CD4-positive, alpha-beta T cell treated with Interferon gamma for 1 hour (primary cell): ENCODE results near the gene IL17REL.

Experiments used
- DNase-seq: peaks from one replicate; pipeline ENCODE4 v3.0.0-alpha.2; 2020

Gene IL17REL

DNA sequence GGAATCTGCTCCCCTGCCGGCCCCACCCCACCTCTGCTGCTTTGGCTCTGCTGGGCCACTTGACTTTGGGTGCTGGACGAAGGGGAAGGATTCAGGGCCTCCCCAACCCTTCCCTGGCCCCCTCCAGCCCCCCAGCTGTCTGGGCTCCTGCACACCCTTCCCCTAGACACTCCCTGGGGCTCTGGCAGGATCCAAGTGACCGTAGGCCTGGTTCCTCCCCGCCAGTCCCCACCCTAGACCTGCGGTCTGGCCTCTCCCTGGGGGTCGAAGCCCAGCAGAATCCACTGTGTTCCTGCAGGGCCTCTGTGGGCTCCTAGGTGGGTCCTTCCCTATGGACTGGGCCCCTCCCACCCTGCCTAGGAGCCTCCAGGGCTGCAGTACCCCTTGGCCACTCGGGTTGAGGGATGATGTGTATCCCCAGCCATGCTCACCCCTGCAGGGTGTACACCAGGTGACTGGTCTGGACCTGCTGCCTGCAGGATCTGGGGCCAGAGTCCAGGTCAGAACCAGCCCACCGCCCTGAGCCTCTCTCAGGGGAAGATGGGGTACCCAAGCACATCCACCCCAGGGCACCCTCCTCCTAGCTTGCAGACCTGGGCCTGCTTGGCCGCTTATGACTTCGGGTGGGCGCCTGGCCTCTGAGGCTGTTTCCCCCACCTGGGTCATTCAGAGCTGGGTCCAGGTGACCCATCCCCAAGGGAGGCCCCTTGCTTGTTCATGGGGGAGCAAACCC lies 46.4 kb downstream of the IL17REL start:
- DNase-seq, result no peak

DNA sequence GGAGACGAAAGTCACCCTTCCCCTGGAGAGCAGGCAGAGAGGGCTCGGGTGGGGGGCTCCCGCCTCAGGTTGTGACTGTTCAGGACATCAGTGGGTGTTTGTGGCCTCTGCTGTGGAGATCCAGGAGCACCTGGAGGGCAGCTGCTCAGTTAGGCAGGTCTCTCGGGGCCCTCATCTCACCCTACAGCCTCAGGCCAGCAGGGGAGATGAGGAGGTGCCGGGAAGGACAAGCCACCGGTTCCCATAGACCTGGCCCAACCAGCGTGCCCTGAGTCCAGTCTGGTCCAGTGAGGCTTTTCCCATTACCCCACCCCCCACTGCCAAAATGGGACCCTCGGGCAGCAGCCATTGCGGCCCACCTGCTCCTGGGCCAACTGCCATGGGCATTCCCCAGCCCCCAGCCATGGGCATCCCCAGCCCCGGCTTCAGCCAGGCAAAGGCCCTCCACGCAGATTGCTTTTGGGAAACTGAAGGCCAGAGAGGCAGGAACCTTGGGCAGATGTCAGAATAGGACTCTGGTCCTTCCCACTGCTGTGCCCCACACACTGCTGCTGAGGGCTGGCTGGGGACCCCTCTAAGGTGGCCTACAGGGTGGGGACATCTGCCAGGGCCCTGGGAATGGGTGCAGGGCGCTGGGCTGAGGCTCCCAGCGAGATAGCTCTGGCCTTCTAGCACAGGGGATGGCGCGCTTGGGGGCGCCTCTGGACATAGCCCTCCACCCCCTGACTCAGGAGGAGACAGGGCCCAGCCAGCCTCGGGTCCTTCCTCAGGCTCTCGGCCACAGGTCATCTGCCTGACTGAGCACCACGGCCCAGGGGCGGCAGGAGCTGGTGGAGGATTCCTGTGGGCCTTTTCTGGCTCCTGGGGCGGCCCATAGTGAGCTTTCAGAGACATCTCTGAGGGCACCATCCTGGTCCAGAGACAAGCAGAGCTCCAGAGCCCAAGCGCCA lies 47.2 kb downstream of the IL17REL start:
- no peak for DNase-seq

DNA sequence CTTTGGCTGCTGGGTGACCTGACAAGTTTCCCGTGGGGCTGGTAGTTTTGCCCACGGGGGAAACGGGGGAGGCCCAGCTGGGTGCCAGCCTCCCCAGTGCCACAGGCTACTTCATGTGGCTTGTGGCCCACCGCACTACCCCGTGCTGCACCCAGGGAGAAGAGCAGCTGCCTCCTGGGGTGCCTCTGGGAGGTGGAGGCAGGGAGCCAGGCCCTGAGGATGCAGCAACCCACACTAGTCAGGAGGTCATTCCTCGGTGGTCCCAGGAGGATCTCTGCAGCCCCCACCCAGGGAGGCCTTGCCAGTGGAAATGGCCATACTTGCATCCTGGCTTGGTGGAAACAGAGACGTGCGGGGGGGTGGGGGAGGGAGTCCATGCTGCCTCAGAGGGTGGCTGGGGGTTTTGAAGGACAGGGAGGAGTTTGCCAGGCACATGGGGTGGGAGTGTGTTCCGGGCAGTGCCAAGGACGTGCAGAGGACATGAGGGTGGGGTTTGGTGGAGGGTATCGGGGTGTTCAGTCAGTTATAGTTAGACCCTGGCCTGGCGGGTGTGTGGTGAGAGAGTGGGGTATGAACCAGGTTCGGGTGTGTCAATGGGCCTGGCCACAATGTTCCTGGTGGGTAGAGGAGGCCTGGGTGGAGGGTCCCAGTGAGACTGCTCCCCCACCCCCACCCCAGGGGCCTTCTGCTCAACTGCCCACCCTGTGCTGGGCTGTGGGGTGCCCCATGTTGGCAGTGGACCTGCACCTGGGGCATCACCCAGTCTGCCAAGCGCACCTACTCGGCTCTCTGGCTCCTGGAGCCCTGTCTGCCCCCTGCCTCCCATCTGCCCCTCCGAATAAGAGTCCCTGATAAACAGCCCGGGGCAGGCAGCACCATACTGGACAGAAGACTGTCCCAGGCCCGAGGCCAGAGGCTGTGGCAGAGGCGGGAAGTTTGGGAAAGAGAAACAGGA lies 48.2 kb downstream of the IL17REL start:
- no peak for DNase-seq

DNA sequence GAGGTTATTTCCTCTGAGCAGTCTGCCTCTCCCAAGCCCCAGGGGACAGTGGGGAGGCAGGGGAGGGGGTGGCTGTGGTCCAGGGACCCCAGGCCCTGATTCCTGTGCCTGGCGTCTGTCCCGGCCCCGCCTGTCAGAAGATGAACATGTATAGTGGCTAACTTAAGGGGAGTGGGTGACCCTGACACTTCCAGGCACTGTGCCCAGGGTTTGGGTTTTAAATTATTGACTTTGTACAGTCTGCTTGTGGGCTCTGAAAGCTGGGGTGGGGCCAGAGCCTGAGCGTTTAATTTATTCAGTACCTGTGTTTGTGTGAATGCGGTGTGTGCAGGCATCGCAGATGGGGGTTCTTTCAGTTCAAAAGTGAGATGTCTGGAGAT lies 48.9 kb downstream of the IL17REL start:
- no peak for DNase-seq

DNA sequence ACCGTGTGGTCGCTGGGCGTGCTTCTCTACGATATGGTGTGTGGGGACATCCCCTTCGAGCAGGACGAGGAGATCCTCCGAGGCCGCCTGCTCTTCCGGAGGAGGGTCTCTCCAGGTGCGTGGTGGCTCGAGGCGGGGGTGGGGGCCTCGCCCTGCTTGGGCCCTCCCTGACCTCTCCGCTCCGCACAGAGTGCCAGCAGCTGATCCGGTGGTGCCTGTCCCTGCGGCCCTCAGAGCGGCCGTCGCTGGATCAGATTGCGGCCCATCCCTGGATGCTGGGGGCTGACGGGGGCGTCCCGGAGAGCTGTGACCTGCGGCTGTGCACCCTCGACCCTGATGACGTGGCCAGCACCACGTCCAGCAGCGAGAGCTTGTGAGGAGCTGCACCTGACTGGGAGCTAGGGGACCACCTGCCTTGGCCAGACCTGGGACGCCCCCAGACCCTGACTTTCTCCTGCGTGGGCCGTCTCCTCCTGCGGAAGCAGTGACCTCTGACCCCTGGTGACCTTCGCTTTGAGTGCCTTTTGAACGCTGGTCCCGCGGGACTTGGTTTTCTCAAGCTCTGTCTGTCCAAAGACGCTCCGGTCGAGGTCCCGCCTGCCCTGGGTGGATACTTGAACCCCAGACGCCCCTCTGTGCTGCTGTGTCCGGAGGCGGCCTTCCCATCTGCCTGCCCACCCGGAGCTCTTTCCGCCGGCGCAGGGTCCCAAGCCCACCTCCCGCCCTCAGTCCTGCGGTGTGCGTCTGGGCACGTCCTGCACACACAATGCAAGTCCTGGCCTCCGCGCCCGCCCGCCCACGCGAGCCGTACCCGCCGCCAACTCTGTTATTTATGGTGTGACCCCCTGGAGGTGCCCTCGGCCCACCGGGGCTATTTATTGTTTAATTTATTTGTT lies 49.6 kb downstream of the IL17REL start:
- DNase-seq, result no peak

DNA sequence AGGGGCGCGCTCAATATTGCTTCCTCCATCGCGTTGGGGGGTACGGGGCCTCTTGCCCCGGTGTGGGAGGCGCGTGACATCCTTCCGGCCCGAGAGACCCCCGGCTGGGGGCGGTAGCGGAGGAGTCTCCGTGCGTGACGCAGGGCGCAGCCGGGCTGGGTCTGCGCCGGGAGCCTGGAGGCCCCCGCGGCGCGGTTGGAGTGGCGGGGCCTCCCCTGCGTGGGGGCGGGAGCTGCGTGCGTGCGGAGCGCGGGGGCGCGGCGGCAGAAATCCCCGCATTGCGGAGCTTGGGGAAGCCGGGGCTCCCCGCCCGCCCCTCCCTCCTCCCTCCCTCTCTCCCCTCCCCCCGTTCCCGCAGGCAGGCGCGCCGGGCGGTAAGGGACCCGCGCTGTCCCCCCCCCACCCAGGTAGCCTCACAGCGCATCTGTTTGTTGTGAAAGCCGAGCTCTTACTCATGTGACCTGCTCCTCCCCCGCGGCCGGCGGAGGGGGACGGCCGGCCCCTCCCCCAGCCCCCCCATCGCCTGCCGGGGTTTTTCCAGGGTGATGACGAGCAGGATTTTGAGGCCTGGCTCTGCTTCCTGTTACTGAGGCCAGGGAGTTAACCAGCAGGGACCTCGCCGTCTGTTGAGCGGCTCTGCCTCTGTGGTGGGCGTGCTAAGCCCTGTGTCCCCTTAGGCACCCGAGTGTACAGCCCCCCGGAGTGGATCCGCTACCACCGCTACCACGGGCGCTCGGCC lies 50.4 kb downstream of the IL17REL start:
- peak; percentile 90 for DNase-seq

DNA sequence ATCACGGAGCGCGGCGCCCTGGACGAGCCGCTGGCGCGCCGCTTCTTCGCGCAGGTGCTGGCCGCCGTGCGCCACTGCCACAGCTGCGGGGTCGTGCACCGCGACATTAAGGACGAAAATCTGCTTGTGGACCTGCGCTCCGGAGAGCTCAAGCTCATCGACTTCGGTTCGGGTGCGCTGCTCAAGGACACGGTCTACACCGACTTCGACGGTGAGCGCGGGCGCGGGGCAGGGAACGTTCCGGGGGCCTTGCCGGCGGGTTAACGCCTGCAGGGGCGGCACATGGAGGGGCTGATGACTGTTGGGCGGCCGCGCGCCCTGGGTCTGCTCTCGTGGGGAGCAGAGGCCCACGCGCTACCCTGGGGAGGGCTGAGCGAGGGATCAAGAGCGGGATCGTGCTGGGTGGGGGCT lies 51.0 kb downstream of the IL17REL start:
- DNase-seq, result no peak

DNA sequence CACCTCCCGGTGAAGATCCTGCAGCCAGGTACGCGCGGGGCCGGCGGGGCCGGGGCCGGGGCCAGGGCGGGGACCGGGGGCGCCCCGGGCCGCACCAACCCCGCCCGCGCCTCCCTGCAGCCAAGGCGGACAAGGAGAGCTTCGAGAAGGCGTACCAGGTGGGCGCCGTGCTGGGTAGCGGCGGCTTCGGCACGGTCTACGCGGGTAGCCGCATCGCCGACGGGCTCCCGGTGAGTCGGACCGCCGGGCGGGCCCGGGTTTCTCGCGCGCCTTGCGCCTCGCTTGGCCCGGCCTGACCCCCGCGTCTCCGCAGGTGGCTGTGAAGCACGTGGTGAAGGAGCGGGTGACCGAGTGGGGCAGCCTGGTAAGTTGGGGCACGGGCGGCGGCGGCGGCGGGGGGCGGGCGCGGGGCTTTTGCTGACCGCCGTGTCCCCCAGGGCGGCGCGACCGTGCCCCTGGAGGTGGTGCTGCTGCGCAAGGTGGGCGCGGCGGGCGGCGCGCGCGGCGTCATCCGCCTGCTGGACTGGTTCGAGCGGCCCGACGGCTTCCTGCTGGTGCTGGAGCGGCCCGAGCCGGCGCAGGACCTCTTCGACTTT lies 51.5 kb downstream of the IL17REL start:
- DNase-seq, result peak; percentile 38

DNA sequence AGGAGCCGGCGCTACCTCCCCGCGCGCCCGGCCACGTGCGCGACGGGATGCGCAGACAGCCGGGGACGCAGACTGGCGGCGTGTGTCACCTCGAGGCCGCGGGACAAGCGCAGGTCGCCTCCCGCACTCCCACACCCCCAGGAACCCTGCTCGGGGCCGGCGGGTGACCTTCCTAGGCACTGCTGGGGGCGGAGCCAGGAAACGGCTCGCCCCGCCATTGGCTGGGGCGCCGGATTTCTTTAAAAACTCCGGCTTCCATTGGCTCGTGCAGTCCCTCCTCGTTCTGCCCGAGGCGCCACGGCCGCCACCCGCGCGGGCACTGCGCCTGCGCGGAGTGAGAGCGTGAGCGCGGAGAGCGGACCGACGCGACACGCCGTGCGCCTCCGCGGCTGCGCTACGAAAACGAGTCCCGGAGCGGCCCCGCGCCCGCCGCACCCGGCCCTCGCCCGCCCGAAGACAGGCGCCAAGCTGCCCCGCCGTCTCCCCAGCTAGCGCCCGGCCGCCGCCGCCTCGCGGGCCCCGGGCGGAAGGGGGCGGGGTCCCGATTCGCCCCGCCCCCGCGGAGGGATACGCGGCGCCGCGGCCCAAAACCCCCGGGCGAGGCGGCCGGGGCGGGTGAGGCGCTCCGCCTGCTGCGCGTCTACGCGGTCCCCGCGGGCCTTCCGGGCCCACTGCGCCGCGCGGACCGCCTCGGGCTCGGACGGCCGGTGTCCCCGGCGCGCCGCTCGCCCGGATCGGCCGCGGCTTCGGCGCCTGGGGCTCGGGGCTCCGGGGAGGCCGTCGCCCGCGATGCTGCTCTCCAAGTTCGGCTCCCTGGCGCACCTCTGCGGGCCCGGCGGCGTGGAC lies 52.2 kb downstream of the IL17REL start, which contains the start of gene PIM3:
Gene PIM3 (plus strand): TSS at position 614 of the 846 bp plus-strand sequence. CDS start 176 bp downstream, at position 790.
- peak; percentile 96 for DNase-seq

DNA sequence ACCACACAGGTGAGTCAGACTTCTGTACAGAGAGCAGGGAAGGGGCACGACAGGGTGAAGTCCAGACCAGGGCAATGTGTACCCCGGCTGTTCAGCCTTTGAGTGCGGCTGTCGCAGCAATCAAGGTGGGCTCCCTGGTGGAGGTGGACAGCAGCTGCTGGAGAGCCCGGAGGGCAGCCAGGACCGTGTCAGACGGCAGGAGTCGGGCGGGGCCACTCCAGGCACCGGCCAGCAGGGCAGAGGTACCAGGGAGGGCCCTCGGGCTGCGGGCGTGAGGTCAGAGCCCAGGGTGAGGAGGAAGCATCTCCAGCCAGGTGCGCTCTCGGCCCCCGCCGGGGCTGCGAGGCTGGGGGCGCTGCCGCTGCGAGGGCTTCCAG lies 52.8 kb downstream of the IL17REL start:
- no peak for DNase-seq

DNA sequence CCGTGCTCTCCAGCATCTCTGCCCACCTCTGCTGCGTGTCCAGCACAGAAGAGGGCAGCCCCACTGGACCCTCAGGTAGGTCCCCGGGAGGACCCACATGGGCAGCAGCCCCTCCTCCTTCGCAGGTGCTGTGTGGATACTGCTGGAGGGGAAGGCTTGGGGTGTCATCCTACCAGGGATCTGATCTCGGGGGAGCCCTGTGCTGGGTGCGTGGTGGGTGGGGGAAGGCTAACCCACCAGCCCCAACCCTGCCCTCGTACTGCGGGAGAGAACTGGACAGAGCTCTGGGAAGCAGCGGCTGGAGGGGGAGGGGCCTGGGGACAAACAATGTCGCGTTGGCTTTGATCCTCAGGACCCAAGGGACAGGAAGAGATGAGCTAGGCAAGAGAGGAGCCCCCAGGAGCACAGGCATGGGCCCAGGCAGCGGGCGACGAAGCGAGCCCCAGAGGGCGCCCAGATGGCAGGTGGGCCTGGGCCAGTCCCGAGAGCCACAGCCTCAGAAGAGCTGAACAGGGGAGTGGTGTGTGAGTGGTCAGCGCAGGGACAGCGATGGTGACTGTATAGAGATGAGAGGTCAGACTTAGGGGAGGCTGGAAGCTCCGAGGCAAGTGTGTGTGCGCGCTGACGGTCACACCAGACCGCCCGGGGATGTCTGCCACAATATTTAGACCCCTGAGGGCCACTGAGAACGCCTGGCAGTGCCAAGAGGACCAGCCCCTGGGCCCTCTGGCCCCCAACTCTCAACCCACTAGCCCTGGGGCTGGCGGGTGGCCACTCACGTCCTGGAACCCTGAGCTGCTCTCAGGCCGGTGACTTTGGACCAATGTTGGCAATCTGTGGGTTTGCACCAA lies 53.4 kb downstream of the IL17REL start:
- no peak for DNase-seq

DNA sequence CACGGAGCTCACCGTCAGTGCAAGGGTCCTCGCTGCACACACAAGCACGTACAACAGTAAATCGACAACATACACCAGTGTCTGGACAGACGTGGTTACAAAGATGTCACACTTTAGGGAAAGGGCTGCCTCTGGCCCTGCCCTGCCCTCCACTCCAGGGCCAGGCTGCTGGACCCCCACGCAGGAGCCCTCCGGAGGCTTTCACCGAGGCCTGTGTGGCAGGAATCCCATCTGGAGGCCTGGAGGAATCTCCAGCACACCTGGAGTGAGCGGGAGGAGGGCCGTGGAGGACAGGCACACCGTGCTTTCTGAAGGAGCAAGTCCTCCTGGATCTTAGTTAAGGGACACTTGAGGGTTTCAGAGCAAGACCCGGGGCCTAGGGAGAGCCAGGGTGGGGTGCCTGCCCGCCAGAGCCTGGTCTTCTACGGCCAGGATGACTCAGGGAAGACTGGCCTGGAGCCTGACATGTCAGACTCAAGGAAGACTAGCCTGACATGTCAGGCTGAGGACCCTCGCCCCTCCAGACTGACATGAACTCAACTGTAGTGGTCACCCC lies 54.1 kb downstream of the IL17REL start:
- DNase-seq, result no peak

DNA sequence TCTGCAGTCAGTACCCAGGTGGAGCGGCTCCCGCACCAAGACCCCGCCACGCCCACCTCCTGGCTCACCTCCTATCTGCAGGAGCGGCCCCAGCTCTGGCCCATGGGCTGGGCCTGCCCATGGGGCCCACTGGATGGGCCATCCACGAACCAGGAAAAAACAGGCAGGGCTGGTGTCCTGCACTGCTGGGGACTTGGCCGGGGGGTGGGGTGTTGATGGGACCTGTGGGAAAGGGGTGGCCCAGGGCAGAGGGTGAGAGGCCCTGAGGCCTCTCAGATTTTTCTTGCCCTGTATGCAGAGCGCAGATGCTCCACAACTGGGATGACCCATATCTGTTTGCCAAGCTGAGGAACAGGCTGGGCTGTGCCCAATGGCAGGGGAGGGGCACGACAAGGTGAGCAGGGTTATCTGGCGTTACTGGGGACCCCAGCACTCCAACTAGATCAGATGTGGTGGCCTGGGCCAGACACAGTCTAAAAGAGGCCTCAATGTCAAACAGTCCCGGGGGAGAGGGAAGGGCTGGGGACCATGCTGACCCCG lies 54.7 kb downstream of the IL17REL start:
- no peak for DNase-seq

DNA sequence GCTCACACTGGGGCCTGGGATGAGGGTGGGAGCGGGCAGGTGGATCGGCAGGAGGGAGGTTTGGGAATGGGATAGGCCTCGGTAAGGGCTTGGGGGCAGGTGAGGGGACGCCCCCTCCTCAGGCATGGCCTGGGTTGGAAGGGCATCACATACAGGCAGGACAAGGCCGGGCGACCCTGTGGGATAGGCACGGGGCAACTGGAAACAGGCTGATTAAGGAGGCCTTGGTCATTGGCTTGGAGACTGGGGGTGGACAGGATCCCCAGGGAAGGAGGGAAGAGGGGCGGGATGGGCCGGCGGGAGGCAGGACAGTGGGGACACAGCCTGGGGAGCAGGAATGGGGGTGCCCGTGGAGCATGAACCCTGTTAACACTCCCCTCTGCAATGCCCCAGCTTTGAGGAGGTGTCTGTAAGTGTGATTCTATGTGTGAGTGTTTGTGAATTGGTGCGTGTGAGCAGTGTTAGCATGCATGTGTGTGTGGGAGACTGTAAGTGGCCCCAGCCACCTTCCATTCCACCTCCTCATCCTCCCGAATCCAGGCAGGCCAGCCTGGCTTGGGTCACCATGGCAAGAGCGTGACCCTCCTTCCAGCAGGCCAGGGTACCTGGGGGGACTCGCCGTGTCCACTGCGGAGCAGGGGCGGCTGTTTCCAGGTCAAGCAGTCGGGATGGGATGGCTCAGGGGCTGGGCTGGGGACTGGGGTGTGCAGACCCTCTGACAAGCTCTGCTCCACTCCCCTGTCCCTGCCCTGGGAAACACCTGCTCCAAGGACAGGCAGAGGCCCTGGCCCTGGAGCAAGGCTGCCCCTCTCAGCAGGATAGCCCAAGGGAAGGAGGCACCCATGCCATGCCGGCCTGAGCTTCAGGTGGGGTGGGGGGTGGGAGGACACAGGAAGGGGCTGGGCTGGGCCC lies 55.4 kb downstream of the IL17REL start:
- no peak for DNase-seq

DNA sequence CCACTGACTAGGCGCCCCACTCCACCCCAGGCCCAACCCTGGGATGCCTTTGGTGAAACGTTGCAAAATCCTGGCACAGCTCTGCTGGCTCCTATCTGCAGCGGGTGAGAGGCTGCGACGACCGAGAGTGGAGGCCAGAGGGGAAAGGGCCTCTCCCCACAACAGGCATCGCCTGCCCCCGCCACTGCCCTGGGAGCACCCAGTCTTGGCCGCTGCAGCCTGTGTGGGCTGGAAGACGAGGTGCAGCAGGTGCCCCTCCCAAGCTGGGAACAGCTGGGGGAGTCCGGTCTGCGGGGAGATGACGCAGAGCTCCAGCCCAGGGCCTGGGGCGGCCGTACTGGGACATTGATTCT lies 56.2 kb downstream of the IL17REL start:
- DNase-seq, result no peak

DNA sequence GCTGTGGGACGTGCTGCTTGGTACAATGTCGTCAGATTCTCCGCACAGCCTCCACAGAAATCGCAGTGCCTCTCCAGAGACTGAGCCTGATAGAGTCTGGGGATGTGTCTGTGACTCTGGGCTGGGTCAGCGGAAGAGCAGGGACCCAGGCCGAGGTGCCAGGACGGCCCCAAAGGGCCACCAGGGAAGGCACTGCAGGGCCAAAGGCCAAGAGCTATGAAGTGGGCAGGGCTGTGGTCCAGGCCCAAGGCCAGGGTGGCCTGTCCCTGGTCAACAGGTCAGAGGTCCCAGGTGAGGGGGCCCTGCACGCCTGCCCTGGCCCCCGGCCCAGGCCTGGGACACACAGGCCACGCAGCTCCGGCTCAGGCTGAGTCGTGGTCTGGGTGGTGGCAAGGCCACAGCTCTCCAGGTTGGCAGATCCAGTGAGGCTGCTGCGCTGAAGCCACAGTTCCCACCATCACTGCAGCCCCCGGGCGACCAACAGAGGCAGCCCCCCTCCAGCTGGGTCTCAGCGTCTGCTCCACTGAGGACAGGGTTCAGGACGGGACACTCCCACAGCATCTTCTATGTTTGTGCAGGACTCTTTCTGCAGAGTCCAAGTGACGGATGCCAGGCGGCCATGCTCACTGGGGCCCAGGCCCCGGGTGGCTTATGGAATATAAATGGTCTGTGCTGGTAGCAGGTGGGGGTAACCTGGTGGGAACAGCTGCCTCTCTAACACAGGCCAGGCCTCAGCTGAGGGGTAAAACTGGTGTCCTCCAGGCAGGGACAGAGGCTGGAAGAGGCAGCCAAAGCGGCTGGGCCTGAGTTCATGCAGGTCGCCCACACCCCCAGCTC lies 56.8 kb downstream of the IL17REL start:
- DNase-seq, result no peak
